Measurements from ENCODE around the gene SP4.

DNA sequence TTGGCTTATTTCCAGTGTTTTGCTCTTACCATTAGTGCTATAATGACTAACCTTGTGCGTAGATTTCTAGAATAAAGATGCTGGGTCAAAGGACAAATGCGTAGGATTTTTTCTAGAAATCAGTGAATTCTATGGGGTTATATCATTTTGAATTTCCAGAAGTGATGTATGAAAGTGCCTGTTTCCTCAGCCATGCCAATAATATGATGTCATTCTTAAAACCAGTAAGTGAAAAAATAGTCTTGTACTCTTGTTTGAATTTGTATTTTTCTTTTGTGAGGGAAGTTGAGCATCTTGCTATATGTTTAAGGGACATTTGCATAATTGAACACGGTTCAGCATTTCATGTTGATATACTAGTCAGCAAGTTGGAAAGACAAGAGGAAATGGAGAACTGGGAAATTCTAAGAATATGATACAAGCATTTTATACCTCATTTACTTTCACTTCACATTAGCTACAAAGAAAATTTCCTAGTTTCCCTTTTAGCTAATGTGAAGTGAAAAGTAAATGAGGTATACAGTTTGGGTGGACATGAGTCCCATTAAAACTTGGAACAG, 111.1 kb downstream of the SP4 start:
- TF ChIP-seq, protein P1, sequence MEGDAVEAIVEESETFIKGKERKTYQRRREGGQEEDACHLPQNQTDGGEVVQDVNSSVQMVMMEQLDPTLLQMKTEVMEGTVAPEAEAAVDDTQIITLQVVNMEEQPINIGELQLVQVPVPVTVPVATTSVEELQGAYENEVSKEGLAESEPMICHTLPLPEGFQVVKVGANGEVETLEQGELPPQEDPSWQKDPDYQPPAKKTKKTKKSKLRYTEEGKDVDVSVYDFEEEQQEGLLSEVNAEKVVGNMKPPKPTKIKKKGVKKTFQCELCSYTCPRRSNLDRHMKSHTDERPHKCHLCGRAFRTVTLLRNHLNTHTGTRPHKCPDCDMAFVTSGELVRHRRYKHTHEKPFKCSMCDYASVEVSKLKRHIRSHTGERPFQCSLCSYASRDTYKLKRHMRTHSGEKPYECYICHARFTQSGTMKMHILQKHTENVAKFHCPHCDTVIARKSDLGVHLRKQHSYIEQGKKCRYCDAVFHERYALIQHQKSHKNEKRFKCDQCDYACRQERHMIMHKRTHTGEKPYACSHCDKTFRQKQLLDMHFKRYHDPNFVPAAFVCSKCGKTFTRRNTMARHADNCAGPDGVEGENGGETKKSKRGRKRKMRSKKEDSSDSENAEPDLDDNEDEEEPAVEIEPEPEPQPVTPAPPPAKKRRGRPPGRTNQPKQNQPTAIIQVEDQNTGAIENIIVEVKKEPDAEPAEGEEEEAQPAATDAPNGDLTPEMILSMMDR (IDR thresholded peaks at IDR 0.05; ENCODE audit: poor library complexity), result no peak
- no peak for TF ChIP-seq EZH2 (IDR thresholded peaks at IDR 0.05; ENCODE audit: borderline replicate concordance)
- no peak for TF ChIP-seq EZH2phosphoT487 (IDR thresholded peaks at IDR 0.05; ENCODE audit: low read depth, severe bottlenecking, unreplicated experiment)
